HG03442 (cell line): ENCODE results near the gene ZNF488.

ENCODE experiments used
- ATAC-seq: cut with Tn5 transposase; IDR thresholded peaks from one replicate; pipeline ENCODE4 v1.9.1; 2021; ENCODE audit warnings: mild to moderate bottlenecking, moderate library complexity; ENCODE audit not compliant: unreplicated experiment

Gene ZNF488

DNA sequence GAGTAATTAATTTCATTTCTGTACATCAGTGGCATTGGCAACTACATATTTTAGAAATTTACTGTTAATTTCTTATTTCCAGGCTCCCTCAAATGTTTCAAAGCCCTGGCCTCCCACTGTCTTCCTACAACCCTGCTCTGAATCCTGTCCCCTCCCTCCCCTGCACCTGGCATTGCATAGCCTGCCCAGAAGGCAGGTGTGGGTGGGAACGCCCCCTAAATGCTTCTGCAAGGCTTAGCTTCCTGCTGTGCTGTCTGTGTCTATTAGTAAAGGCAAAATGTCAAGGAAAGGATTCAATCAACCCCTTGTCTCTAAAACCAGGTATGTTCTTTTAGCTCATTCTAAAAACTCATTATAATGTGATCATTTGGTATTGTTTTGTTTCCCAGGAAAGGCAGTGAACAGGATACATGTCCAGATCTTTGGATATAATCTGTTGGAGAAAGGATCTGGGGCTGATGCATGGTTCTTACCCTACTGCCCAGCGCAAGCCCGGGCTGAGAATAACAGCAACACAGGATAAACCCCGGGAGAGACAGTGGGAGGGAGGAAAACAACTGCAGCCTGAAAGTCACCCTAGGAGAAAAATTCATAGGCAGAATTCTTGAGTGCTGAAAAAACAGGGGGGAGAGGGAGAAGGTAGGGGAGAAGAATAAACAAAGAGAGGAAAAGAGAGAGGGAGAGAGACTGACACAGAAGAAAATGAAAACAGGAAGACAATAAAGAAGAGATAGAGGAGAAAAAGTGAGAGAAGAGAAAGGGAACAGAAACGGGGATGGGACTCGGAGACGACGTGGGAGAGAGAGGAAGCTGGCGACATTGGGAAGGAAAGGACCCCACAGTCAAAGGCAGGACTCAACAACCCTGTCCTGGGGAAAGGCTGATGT, 589 bp downstream of the ZNF488 start:
- no peak for ATAC-seq

DNA sequence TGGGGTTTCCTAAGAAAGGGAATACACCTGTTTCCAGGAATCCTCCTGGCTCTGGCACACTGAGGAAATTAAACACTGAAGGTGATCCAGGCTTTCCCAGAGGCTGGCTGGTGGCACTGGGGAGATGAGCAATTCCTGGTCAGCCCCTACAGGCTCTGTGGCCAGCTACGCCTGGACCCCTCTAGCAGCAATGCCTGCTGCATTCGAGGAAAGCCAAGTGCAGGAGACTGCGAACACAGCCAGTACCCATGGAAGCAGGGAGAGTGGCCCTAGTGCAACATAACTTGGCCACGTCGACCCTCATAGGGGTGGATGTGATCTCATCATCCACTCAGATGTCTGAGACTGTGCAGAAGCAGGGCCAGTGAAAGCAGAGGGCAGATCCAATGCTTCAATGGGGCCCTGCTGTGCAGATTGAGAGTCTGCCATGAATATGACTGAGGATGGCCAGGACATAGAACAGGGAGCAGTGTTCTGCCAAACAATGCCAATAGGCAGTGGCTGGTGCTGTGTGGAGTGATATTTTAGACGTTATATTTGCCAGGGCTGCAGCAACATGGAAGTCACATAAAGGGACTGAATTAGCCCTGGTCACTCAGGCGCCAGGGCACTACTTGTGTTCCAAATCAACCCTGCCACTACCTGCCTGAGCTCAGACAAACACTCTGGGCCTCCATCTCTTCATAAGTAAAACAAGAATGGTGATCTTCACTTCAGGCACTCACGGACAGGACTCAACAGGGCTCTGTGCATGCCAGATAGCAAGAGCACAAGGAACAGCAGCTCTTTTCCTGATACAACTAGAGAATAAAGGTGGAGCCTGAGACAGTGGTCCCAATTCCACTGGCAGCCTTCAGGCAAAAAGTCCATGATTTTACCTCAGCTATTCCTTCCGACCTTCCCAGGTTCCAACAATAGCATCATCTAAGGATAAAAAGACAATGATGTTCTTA, 2.4 kb downstream of the ZNF488 start:
- ATAC-seq: no peak

DNA sequence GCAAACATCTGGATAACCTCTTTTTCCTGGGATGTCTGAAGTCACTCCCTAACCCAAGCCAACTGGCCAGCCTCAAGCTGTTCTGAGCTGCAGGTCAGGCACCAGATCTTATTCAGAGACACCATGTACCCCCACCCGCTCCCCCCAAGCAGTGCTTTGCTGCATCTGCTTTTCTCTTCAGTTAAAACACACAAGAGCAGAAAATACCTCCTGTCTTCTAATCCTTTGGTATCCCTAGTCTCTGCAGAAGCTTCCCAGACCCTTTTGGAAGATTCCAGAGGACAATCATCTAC, 3.0 kb downstream of the ZNF488 start:
- no peak for ATAC-seq

DNA sequence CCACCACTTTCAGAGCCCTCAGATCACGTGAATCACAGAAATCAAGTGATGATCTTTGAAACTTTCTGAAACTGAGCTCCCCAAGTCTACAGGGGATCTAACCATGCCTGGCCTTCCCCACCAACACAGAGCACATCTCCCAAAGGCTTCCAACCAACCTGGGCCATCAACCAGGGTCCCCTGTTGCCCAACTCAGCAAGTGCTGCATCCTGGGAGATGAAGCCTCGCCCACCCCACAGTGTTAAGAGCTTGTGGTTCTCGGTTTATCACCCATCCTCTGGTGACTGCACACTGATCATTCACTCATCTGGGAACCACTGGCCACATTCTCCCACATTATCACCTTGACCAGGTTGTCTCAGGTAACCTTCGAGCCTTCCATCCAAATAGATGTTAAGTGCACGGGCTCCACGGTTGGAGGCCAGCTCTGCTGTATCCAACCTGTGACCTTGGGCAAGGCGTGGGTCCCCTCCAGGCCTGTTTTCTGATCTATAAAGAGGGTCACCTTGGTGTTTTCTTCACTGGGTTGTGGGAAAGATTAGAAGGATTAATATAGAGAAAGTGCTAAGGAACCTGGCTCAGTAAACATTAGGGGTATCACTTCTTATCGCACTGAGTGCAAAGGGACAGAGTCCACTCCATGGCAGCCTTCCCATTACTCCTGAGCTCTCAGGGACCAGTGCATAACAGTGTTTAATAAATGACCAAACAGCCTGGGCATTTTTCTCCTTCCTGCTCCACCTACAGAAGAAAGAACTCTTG, 3.6 kb downstream of the ZNF488 start:
- ATAC-seq: no peak

DNA sequence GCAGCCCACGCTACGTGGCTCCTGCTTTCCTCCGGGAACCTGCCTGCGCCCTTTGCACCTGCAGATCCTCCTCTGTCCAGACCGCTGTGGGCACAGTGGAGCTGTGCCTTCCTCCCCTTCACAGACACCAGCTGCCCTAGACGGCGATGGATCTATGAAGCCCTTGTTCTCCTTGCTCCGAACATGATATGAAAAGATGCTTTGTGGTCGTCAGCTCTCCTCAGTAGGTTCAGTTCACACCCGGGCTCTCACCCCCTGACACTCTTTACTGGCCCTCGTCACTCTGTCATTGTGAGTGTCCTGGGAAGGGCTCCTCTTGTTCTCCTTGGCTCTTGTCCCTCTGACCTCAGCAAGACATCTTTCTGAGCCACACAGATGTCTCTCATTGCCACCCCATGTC, 4.2 kb downstream of the ZNF488 start:
- ATAC-seq: no peak

DNA sequence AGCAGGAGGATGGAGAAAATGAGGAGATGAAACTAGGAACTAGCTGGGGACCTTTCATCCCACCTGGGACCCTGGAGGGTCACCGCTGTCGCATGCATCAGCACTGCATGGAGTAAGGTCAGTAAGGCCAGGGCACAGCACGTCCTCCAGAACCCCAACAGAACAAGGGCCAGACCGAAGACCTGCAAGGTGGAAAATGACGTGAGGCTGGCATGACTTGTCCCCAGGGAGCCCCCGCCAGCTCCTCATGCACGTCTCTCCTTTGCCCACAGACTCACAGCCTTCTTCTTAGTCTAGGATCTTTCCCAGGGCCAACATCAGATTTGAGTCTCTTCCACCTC, 4.7 kb downstream of the ZNF488 start:
- no peak for ATAC-seq

DNA sequence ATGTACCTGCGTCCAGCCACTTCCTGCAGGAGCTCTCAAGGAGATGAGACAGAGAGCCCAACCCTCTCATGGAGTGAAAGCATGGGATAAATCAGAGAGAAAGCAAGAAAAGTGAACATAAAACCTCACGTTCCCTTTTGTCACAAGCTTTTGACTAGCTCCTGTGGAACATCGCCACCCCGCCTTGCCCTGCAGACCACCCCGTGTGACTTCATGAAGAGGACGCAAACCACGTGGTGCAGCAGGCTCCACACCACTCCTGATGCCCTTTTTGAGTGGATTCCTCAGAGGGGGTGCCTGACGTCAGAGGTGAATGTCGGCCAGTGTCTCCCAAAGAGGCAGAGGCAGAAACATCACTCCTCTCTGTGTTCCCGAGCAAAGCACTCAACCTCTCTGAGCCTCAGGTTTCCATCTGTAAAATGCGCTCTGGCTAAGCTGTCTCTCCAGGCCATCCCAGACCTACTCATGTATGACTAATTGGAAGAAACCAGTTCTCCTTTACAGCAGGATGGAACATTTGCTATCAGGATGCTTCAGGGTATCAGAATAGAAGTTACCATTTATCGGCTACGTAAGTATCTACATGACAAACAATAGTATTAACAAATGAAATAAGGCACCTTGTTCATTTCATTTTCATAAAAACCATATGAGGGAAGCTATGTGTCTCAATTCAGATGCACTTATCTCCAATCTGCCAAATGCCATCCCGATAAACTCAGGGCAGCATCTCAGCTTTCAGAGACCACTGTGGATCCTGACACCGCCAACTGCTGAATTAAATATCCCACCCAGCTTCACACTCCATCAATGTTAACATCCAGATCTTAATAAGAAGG, 5.3 kb downstream of the ZNF488 start:
- no peak for ATAC-seq

DNA sequence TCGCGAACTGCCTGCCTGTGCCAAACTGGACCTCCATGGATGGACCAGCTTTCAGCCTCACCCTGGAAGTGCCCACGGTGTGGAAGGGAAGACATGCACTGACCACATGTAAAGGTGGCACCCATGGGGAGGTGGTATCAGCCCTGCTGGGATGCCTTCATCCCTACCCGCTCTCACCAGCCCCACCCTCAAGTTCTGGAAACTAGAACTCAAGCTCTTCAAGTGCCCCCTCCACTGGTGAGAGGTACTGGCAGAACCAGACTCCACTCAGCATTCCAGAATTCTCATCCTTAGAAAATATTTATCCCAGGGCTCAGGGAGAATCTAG, 5.9 kb downstream of the ZNF488 start:
- no peak for ATAC-seq

DNA sequence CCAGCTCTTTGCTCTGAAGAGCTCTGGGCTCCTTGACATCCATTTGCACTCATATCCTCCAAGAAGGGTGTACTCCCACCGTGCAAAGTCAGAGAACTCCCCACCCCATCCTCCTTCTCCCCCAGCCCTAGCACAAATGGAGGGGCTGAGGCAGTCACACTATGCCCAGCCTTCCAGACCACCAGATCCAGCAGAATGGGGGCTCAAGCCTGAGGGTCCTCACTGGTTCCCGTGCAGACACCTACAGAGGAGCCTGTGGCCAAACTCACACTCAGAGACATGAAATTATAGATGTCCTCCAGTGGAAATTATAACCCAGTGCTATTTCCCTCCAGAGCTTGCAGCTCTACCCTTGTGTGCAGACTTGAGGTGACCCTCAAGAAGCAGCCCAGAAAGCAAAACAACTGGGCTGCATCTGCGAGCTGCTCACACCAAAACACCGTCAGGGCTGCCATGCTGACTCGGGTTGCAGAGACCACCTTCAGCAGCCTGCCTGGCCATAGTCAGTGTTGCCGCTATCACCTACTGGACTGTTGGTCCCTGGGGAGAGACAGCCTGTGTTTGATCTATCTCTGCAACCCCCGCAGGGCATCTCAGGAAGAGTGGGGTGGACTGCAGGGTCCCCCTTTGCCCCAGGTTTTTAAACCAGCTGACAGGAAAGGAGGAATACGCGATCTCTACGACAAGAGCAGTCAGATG, 7.4 kb downstream of the ZNF488 start:
- ATAC-seq: no peak

DNA sequence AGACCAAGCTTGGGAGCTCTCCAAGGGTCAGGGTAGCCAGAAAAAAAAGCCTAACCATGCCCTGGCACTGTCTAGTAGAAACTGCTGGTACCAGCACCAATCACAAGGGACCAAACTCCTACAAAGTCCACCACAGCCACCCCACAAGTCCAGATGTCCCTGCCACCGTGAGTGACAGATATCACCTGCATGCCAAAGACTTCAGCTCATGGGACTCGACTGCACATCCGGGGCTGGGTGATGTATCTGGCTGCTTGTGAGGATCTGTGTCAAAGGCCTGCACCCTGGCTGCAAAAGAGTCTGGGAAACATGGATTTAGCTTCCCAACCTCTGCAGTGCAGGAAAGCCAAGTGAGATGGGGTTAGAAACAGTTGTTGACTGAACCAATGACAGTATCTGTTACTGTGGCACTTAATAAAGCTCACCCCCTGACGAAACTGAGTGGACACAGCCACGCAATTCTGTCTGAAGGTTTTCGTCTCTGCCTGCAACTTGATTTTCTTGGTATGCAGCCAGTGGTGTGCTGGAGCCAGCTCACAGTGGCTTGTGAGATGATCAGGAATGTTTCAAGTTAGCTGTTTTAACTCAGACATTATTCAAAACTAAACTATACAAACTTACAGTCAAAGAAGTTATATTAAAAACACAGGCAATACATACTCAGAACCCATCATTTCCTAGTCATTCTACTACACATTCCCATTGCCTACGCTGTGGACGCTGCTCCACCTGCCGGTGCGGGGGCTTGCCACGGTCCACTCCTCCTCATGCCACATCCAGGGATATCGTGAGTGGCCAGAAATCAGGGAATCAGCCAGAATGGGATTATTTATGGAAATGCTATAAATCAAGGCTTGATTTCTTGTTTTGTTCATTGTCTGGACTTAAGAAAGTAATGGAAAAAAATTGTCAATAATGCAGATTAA, 9.2 kb downstream of the ZNF488 start:
- no peak for ATAC-seq

DNA sequence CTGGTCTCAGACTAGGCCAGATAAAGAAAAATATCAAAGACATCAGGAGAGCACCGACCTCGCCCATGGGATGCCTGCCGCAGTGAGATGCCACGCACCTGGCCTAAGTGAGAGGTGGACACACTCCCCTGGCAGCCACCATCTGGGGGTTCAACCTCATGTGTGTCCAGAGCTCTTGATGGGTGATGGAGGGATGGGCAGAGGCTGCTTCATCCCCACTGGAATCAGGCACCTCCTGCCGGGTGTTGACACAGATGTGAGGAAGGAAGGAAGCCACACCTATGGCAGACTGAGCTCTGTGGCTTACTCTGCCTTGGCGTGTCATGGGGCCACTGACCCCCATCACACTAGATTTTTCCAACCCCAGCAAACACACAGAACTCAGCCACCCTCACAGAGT, 11.4 kb downstream of the ZNF488 start:
- ATAC-seq: no peak

DNA sequence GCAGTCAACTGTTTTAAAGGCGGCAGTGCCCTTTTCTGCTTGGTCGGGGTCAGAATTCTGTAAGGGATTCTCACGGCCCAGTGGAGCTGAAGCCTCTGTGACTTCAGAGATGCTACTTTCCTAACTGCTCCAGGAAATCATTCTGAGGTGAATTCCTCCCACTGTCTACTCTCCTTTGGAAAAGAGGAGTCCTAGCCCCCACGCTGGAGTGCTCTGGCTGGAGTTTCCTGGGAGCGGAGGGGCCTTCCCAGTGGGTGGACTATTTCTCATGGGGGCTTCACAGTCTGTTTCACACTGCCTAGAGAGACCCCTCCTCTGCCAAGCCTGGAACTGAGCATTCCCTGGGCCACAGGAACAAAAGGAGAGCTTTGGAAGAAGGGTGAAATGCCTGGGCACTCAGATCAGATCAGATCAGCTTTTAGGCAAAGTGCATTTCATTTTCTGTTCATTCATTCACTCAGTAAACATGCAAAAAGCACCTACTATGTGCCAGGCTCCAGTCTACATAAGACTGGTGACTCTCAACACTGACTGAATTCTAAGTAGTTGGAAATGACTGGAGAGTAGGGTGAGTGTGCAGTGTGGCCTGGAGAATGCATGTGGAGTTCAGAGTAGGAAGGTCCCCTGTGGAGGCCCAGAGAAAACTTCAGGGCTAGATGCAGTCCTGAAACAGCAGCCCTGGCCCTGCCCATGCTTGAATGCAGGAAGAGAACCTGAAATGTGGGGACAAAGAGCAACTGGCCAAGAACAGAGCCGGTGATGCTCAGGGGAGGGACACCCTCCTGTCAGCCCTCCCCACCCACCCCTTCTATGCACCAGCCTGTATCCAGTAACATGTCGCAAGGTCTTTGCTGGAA, 12.2 kb downstream of the ZNF488 start:
- ATAC-seq: no peak

DNA sequence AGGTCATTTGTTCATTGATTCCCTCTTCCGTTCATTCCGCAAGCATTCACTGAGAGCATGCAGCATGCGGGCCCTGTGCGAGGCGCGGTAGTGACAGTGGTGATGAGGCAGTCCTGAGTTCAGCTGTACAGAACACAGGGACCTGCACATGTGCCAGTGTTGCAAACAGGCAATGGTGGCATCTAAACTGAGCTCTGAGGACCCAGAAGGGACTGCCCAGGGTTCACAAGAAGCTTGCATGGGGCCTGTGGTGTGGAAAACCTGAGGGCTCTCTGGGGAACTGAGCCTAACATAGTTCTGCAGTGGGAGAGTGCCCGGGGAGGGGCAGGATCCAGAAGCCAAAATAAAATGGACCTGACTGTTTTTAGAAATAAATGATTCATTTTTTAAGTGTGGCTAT, 13.2 kb downstream of the ZNF488 start:
- no peak for ATAC-seq

DNA sequence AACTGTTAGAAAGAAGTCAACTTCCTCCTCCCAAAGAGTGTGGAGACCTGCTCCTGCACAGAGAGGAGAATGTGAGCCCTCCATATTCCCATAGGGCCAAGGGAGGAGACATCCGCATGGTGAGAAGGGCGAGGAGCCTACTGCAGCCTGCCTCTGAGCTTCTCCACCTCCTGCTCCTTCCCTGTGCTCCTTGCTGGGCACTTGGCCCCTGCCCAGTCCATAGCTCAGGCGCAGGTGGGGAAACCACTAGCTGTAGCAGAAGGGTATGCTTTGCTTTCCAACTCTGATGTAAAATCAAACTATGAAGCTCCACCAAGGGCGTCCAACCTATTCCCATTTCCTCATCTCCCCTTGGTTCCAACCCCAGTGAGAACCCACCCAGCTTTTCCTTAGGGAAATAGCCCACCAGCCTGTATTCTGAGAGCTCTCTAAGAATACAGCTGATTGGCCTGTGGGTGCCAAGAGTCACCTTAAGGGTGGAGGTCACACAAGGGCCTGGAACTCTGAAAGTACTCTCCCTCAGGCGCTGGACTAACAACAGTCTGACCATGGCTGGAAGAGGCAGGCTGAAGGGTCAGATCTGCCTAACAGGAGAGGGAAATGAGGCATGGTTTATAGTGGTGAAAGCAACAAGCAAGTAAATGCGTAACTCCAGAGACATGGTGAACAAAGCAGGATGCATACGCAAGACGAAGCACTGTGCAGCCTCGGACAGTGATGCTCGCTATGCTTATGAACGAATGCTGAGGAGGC, 13.9 kb downstream of the ZNF488 start:
- ATAC-seq: no peak

DNA sequence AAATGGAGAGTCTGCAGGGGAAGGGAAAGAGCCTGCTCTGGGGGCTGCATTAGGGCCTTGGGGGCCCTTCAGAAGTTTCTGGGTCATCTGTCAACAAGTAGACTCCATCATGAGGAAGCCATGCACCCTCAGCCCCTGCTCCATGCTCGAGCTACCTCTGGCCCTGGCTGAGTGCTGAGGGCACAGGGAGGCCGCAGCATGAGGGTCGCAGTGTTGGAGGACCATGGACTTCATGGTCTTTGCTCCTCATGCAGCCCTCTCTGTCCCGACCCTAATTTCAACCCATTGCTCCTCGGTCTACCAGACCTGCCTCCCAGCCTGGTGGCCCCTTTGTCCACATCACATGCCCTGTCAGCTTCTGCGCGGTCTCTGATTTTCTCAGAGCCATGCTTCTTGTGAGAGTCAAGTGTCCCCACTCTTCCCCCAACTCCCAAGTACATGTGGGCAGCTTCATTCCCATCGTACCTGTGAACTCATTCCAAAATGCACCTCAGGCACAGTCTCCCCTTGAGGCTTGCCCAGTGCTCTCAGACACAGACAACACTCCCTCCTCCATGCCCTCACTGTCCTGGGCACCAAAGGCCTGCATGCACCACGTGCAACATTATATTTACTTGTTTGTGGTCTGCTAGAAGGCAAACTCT, 14.7 kb downstream of the ZNF488 start:
- no peak for ATAC-seq

DNA sequence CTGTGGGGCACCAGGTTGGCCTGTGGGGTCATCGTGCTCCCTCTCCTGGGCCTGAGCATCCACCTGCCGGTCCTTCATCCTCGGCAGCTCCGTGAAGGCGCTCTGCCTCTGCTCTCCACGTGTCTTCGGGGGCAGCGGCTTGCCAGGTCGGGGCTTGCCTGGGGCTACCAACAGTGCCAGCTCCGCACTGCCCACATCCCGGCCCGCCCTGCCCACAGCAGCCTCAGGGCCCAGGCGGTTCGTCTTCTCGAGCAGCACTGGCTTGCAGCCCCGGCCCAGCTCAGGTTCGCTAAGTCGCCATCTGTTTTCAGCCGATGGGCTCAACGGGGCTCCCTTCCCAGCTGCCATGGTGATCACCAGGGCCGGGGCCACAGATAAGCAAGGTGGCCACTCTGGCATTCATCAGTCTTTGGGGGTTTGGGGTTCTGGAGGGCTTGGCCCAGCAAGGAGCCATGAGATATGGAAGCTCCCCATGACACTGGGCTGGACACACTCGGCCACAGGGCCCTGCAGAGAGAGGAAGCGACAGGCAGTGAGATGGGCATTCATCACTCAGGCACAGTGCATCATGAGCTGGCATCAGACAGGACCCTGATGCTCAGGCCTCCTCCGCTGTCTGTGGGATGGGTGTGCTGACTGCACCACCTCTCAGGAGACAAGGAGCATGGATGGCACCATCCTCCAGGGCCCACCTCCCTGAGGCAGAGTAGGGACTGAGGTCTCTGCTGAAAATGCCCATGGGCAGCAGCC, 15.5 kb downstream of the ZNF488 start:
- no peak for ATAC-seq
